Measurements from ENCODE around the gene NRTN. TPM values are rescaled to one million over a fixed set of nuclear protein-coding genes. Genes with fewer than 3 reads are reported as not detected.
"Not testable (repeated sequence)": the region's sequence is repeated elsewhere in the genome, so short reads cannot be mapped to it uniquely, and the experiment has no call there.

NRTN gene
- total and polyA plus RNA-seq, 4 donors = 1.3 to 5.3 (median 3.5) TPM

- WGBS = 72% methylated on average over 10 of the region's 10 CpGs
- Histone ChIP-seq H3K9me3 (ENCODE audit: control insufficient read depth in 4 of 4, low read length in 3 of 4) (no peaks in the 10 kb centered on the region), H3K4me1 (ENCODE audit: control insufficient read depth in 4 of 4, insufficient read depth in 4 of 4, low read length in 3 of 4) (peaks cover 0 to 5% (median 2%) of the 10 kb centered on the region in 4 donors), H3K27me3 (ENCODE audit: control insufficient read depth in 4 of 4, insufficient read depth in 4 of 4, low read length in 3 of 4) (no peaks in the 10 kb centered on the region), H3K9ac (ENCODE audit: low read depth in 1 of 2, low read length in 2 of 2) (no peak within 1 kb of the TSS), H3K4me3 (ENCODE audit: low read depth in 1 of 3, low read length in 3 of 3) (no peak within 1 kb of the TSS), H3K36me3 (ENCODE audit: control insufficient read depth in 4 of 4, insufficient read depth in 3 of 4, low read depth in 1 of 4, low read length in 3 of 4) (no peaks in the 10 kb centered on the region), H3K27ac (ENCODE audit: low read depth in 1 of 2, low read length in 2 of 2) (no peak within 1 kb of the TSS)
- no peak for TF ChIP-seq REST (IDR thresholded peaks at IDR 0.05)
- TF ChIP-seq MAX (IDR thresholded peaks at IDR 0.05) = no peak
- TF ChIP-seq RXRA (IDR thresholded peaks at IDR 0.05) = no peak
- no peak for TF ChIP-seq NR2F2 (IDR thresholded peaks at IDR 0.05)
- TF ChIP-seq ATF3 (IDR thresholded peaks at IDR 0.05) = no peak
- TF ChIP-seq FOXA2 (IDR thresholded peaks at IDR 0.05) = no peak
- TF ChIP-seq CTCF (IDR thresholded peaks at IDR 0.05; ENCODE audit: low read depth, low read length, missing input control) = no peak
- DNase-seq (ENCODE audit: low spot score) = no peak
Observed at GRCh38 chr19:5851302-5851701, 46.4 kb downstream of the NRTN start, which contains the start of gene FUT3. FUT3 (minus strand) TSS chr19:5851449.

GRCh38 chr19:5854121-5854520, 49.3 kb downstream of the NRTN start:
- not testable (repeated sequence) for H3K27ac ChIP-seq (ENCODE audit: low read depth in 1 of 2, low read length in 2 of 2); H3K27me3 ChIP-seq (ENCODE audit: control insufficient read depth in 4 of 4, insufficient read depth in 4 of 4, low read length in 3 of 4)

GRCh38 chr19:5855151-5855550, 50.3 kb downstream of the NRTN start:
- H3K27ac ChIP-seq (ENCODE audit: low read depth in 1 of 2, low read length in 2 of 2); DNase-seq (ENCODE audit: low spot score); H3K9ac ChIP-seq (ENCODE audit: low read depth in 1 of 2, low read length in 2 of 2); H3K4me1 ChIP-seq (ENCODE audit: control insufficient read depth in 4 of 4, insufficient read depth in 4 of 4, low read length in 3 of 4); H3K9me3 ChIP-seq (ENCODE audit: control insufficient read depth in 4 of 4, low read length in 3 of 4); H3K27me3 ChIP-seq (ENCODE audit: control insufficient read depth in 4 of 4, insufficient read depth in 4 of 4, low read length in 3 of 4); H3K36me3 ChIP-seq (ENCODE audit: control insufficient read depth in 4 of 4, insufficient read depth in 3 of 4, low read depth in 1 of 4, low read length in 3 of 4); H3K4me3 ChIP-seq (ENCODE audit: low read depth in 1 of 3, low read length in 3 of 3): not testable (repeated sequence)
- 92% methylated on average over 9 of the region's 9 CpGs for WGBS

More at GRCh38 chr19:5854121-5854520, 49.3 kb downstream of the NRTN start:
- not testable (repeated sequence) for H3K4me1 ChIP-seq (ENCODE audit: control insufficient read depth in 4 of 4, insufficient read depth in 4 of 4, low read length in 3 of 4); H3K9me3 ChIP-seq (ENCODE audit: control insufficient read depth in 4 of 4, low read length in 3 of 4); H3K4me3 ChIP-seq (ENCODE audit: low read depth in 1 of 3, low read length in 3 of 3); H3K36me3 ChIP-seq (ENCODE audit: control insufficient read depth in 4 of 4, insufficient read depth in 3 of 4, low read depth in 1 of 4, low read length in 3 of 4); H3K9ac ChIP-seq (ENCODE audit: low read depth in 1 of 2, low read length in 2 of 2); DNase-seq (ENCODE audit: low spot score)
- WGBS = 88% methylated on average over 10 of the region's 10 CpGs

Measured in liver (tissue), 9 donors.